ENCODE results near the gene MRGPRE. TPM values are rescaled to one million over a fixed set of nuclear protein-coding genes. Genes with fewer than 3 reads are reported as not detected.

Gene MRGPRE
- total and polyA plus RNA-seq, 10 donors = 0.41 to 1.9 (median 1.2) TPM; not detected in 6

GRCh38 chr11:3217818-3218482 is 14.3 kb downstream of the MRGPRE start:
- H3K36me3 ChIP-seq = no peaks in the 10 kb centered on the region
- intact Hi-C loops (cut with DNase I; ENCODE audit: low total_unique reads) = loop anchor here (5.0 kb wide), 1 partner anchor 181 kb away; no protein-coding TSS in a partner anchor
- peaks cover 0 to 14% (median under 1%) of the 10 kb centered on the region in 6 donors for H3K4me1 ChIP-seq
- H3K4me3 ChIP-seq = no peak overlapping the region
- TF ChIP-seq POLR2A (IDR thresholded peaks at IDR 0.05) = no peak
- no peak for TF ChIP-seq POLR2AphosphoS5 (IDR thresholded peaks at IDR 0.05)
- no peak for TF ChIP-seq CTCF (IDR thresholded peaks at IDR 0.05 in 8 of 11, conservative IDR thresholded peaks at IDR 0.05 in 3 of 11)
- H3K27ac ChIP-seq = no peak overlapping the region
- DNase-seq = peak; percentile 71
- no peaks in the 10 kb centered on the region for H3K9me3 ChIP-seq
- WGBS, 5 donors = 90 to 93% (median 92%) methylated on average over 40 to 49 of the region's 49 CpGs
- H3K27me3 ChIP-seq (replicated peaks in 1 of 7) = peaks cover 0 to 78% (median 8%) of the 10 kb centered on the region in 7 donors

GRCh38 chr11:3216027-3216525 is 16.1 kb downstream of the MRGPRE start:
- H3K36me3 ChIP-seq = no peaks in the 10 kb centered on the region
- H3K4me3 ChIP-seq = no peak overlapping the region
- H3K27ac ChIP-seq = no peak overlapping the region
- peak; percentile 62 for DNase-seq
- TF ChIP-seq POLR2AphosphoS5 (IDR thresholded peaks at IDR 0.05) (no peak), CTCF (IDR thresholded peaks at IDR 0.05 in 8 of 11, conservative IDR thresholded peaks at IDR 0.05 in 3 of 11) (no peak), POLR2A (IDR thresholded peaks at IDR 0.05) (no peak)
- H3K27me3 ChIP-seq (replicated peaks in 1 of 7) = peaks cover 0 to 59% (median 0%) of the 10 kb centered on the region in 7 donors
- intact Hi-C loops (cut with DNase I; ENCODE audit: low total_unique reads) = loop anchor here (5.0 kb wide), 1 partner anchor 179 kb away; no protein-coding TSS in a partner anchor
- peaks cover 0 to 11% (median 10%) of the 10 kb centered on the region in 8 donors for H3K9me3 ChIP-seq
- WGBS, 5 donors = 67 to 78% (median 75%) methylated on average over 11 of the region's 11 CpGs
- H3K4me1 ChIP-seq = peaks cover 0 to 14% (median 0%) of the 10 kb centered on the region in 6 donors

- Histone ChIP-seq H3K27ac (no peak overlapping the region), H3K4me3 (no peak overlapping the region), H3K4me1 (peaks cover 0 to 14% (median 0%) of the 10 kb centered on the region in 6 donors), H3K36me3 (no peaks in the 10 kb centered on the region), H3K27me3 (replicated peaks in 1 of 7) (peaks cover 0 to 53% (median 0%) of the 10 kb centered on the region in 7 donors), H3K9me3 (peaks cover 0 to 16% (median 15%) of the 10 kb centered on the region in 8 donors)
- intact Hi-C loops (cut with DNase I; ENCODE audit: low total_unique reads) = loop anchor here (5.0 kb wide), 1 partner anchor 178 kb away; no protein-coding TSS in a partner anchor
- peak; percentile 63 for DNase-seq
- WGBS, 5 donors = 59 to 89% (median 75%) methylated on average over 9 to 17 of the region's 17 CpGs
- no peak for TF ChIP-seq POLR2A (IDR thresholded peaks at IDR 0.05)
- TF ChIP-seq POLR2AphosphoS5 (IDR thresholded peaks at IDR 0.05) = no peak
- no peak for TF ChIP-seq CTCF (IDR thresholded peaks at IDR 0.05 in 8 of 11, conservative IDR thresholded peaks at IDR 0.05 in 3 of 11)
These were observed 16.7 kb downstream of the MRGPRE start for GRCh38 chr11:3215346-3216026.

GRCh38 chr11:3214420-3214699 is 17.9 kb downstream of the MRGPRE start:
- Histone ChIP-seq H3K27ac (no peak overlapping the region), H3K4me3 (no peak overlapping the region), H3K36me3 (no peaks in the 10 kb centered on the region), H3K27me3 (replicated peaks in 1 of 7) (peaks cover 0 to 47% (median 0%) of the 10 kb centered on the region in 7 donors), H3K4me1 (peaks cover 0 to 14% (median 0%) of the 10 kb centered on the region in 6 donors), H3K9me3 (peaks cover 0 to 23% (median 18%) of the 10 kb centered on the region in 8 donors)
- no peak for DNase-seq
- WGBS, 5 donors = 82 to 97% (median 87%) methylated on average over 4 of the region's 4 CpGs
- intact Hi-C loops (cut with DNase I; ENCODE audit: low total_unique reads) = no loop called here
- TF ChIP-seq POLR2AphosphoS5 (IDR thresholded peaks at IDR 0.05) (no peak), CTCF (IDR thresholded peaks at IDR 0.05 in 8 of 11, conservative IDR thresholded peaks at IDR 0.05 in 3 of 11) (no peak), POLR2A (IDR thresholded peaks at IDR 0.05) (no peak)

Measured in spleen (tissue), 11 donors.